Smooth muscle cell (in vitro differentiated cells): ENCODE measurements around the gene PLA2G5. TPM values are rescaled to one million over a fixed set of nuclear protein-coding genes. Genes with fewer than 3 reads are reported as not detected.
A peak's percentile ranks its signal among the peaks of the same experiment; 100 is the strongest.

Experiments
- DNase-seq: peaks from one replicate; lab custom pipeline; 2025; ENCODE audit not compliant: unreplicated experiment; lab: John Stamatoyannopoulos, UW
- H2AFZ ChIP-seq: fragments of 200-600 bp; sonication (generic); 2 replicates; pipeline ENCODE4 v1.6.0; 2016; ENCODE audit warnings: antibody characterized with exemption, low read depth, mild to moderate bottlenecking
- H3F3A ChIP-seq: fragments of 200-600 bp; sonication (generic); 2 replicates; pipeline ENCODE4 v1.6.0; 2017; ENCODE audit warnings: antibody characterized with exemption, low read depth
- H3K27ac ChIP-seq: fragments of 200-600 bp; sonication (generic); 2 replicates; pipeline ENCODE4 v1.5.1; 2016; ENCODE audit warnings: low read depth, mild to moderate bottlenecking
- H3K27me3 ChIP-seq: fragments of 200-600 bp; sonication (generic); 2 replicates; pipeline ENCODE4 v1.6.1; 2016; ENCODE audit warnings: low read depth, mild to moderate bottlenecking
- H3K36me3 ChIP-seq: fragments of 200-600 bp; sonication (generic); 2 replicates; pipeline ENCODE4 v1.5.1; 2016; ENCODE audit warnings: low read depth
- H3K4me1 ChIP-seq: fragments of 200-600 bp; sonication (generic); 2 replicates; pipeline ENCODE4 v1.5.1; 2016; ENCODE audit warnings: low read depth
- H3K4me2 ChIP-seq: fragments of 200-600 bp; sonication (generic); 2 replicates; pipeline ENCODE4 v1.6.0; 2016; ENCODE audit warnings: mild to moderate bottlenecking
- H3K4me3 ChIP-seq: fragments of 200-600 bp; sonication (generic); 2 replicates; pipeline ENCODE4 v1.5.1; 2016; ENCODE audit warnings: mild to moderate bottlenecking
- H3K79me2 ChIP-seq: fragments of 200-600 bp; sonication (generic); 2 replicates; pipeline ENCODE4 v1.6.0; 2016; ENCODE audit warnings: low read depth, mild to moderate bottlenecking
- H3K9ac ChIP-seq: fragments of 200-600 bp; sonication (generic); 2 replicates; pipeline ENCODE4 v1.6.0; 2016; ENCODE audit warnings: low read depth
- H3K9me3 ChIP-seq: fragments of 200-600 bp; sonication (generic); replicated peaks from 2 replicates; pipeline ENCODE4 v1.5.1; 2016; ENCODE audit warnings: low read depth
- H4K20me1 ChIP-seq: fragments of 200-600 bp; sonication (generic); 2 replicates; pipeline ENCODE4 v1.6.0; 2016; ENCODE audit warnings: low read depth
- CTCF ChIP-seq: fragments of 200-600 bp; sonication (generic); IDR thresholded peaks from 2 replicates; pipeline ENCODE4 v1.5.1; 2017; ENCODE audit warnings: borderline replicate concordance, mild to moderate bottlenecking, antibody characterized with exemption; ENCODE audit not compliant: insufficient read depth, poor library complexity, severe bottlenecking
- WGBS: methylation state at CpG from one replicate; pipeline ENCODE4 v1.1.7; 2016; ENCODE audit warnings: low lambda C conversion rate; 5-methylcytosine and 5-hydroxymethylcytosine counted together
- polyA plus RNA-seq: library from polyadenylated mRNA; unstranded; fragments of >200 nt; fragmentation: Nextera tagmentation; extraction: Ambion mirVana; gene quantifications from 2 replicates; pipeline ENCODE4 v1.2.1, GENCODE V29; 2016
- total RNA-seq: library from RNA; depleted of rRNA; stranded (reverse); fragments of >200 nt; gene quantifications from 2 replicates; pipeline ENCODE4 v1.2.3, GENCODE V29; 2014

PLA2G5 gene
- total and polyA plus RNA-seq, 2 experiments from 2014 or later = 0.22 to 0.64 TPM

- no peak for TF ChIP-seq CTCF
- Histone ChIP-seq H3K9me3 (no peaks in the 10 kb centered on the region), H3K79me2 (no peaks in the 10 kb centered on the region), H3F3A (no peaks in the 10 kb centered on the region), H2AFZ (no peak overlapping the region), H3K27ac (no peak overlapping the region), H3K9ac (no peak overlapping the region), H3K4me3 (no peak overlapping the region), H3K4me1 (no peaks in the 10 kb centered on the region), H4K20me1 (no peaks in the 10 kb centered on the region), H3K27me3 (peaks cover 5% of the 10 kb centered on the region), H3K36me3 (no peaks in the 10 kb centered on the region), H3K4me2 (no peak overlapping the region)
- no peak for DNase-seq
- WGBS = 91% methylated on average over 7 of the region's 7 CpGs
Measured at GRCh38 chr1:20096840-20097447, 26.9 kb downstream of the PLA2G5 start.

GRCh38 chr1:20099533-20099932 lies 29.5 kb downstream of the PLA2G5 start:
- no peaks in the 10 kb centered on the region for H4K20me1 ChIP-seq
- DNase-seq = no peak
- H3K4me2 ChIP-seq = peak overlapping the region; percentile 23
- no peaks in the 10 kb centered on the region for H3K4me1 ChIP-seq
- 17% methylated on average over 3 of the region's 3 CpGs for WGBS
- no peak overlapping the region for H3K9ac ChIP-seq
- no peak for TF ChIP-seq CTCF
- no peaks in the 10 kb centered on the region for H3K36me3 ChIP-seq
- H3F3A ChIP-seq = no peaks in the 10 kb centered on the region
- no peak overlapping the region for H3K27ac ChIP-seq
- H2AFZ ChIP-seq = no peak overlapping the region
- H3K79me2 ChIP-seq = no peaks in the 10 kb centered on the region
- no peak overlapping the region for H3K4me3 ChIP-seq
- no peaks in the 10 kb centered on the region for H3K27me3 ChIP-seq
- H3K9me3 ChIP-seq = no peaks in the 10 kb centered on the region

- Histone ChIP-seq H3K9me3 (no peaks in the 10 kb centered on the region), H4K20me1 (no peaks in the 10 kb centered on the region), H3K4me3 (no peak overlapping the region), H3K4me2 (no peak overlapping the region), H3K4me1 (no peaks in the 10 kb centered on the region), H3K27me3 (no peaks in the 10 kb centered on the region), H3K79me2 (no peaks in the 10 kb centered on the region), H3K27ac (no peak overlapping the region), H3K36me3 (no peaks in the 10 kb centered on the region), H3K9ac (no peak overlapping the region), H2AFZ (no peak overlapping the region), H3F3A (no peaks in the 10 kb centered on the region)
- peak; percentile 64 for TF ChIP-seq CTCF
- DNase-seq = peak; percentile 8
- WGBS = 52% methylated on average over 12 of the region's 14 CpGs
Measured at GRCh38 chr1:20100632-20101355, 30.8 kb downstream of the PLA2G5 start.
